Measurements from ENCODE around the gene SPTB.

Gene SPTB

GRCh38 chr14:64912261-64912660, 32.6 kb upstream of the SPTB start:
- no peak overlapping the region for H3K27ac ChIP-seq
- TF ChIP-seq CTCF (IDR thresholded peaks at IDR 0.05) (no peak), ZFX (IDR thresholded peaks at IDR 0.05; ENCODE audit: borderline replicate concordance) (no peak)

GRCh38 chr14:64910847-64911495, 31.3 kb upstream of the SPTB start:
- H3K27ac ChIP-seq: no peak overlapping the region
- TF ChIP-seq ZFX (IDR thresholded peaks at IDR 0.05; ENCODE audit: borderline replicate concordance) (no peak), CTCF (IDR thresholded peaks at IDR 0.05) (peak; percentile 76)

DNA sequence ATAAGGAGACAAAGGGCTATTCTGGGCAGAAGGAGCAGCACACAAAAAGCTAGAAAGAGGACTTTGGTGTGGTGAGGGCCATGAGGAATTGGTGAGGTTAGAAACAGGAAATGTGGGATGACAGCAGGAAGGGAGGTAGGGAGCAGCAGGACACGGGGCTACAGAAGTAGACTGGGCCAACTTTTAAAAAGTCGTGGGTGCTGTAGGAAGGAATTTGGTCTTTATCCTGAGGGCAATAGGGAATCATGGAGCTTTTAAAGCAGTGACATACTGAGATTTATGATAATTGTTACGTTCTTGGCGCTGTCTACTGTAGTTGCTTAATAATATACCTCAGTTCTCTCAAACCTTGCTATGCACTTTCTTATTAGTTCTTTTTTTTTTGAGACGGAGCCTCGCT, 26.3 kb upstream of the SPTB start:
- TF ChIP-seq ZFX (IDR thresholded peaks at IDR 0.05; ENCODE audit: borderline replicate concordance) (no peak), CTCF (IDR thresholded peaks at IDR 0.05) (no peak)
- no peak overlapping the region for H3K27ac ChIP-seq

GRCh38 chr14:64899958-64900357, 20.3 kb upstream of the SPTB start:
- no peak for TF ChIP-seq CTCF (IDR thresholded peaks at IDR 0.05)
- TF ChIP-seq ZFX (IDR thresholded peaks at IDR 0.05; ENCODE audit: borderline replicate concordance): no peak
- H3K27ac ChIP-seq: no peak overlapping the region

- no peak overlapping the region for H3K27ac ChIP-seq
- peak; percentile 72 for TF ChIP-seq CTCF (IDR thresholded peaks at IDR 0.05)
- no peak for TF ChIP-seq ZFX (IDR thresholded peaks at IDR 0.05; ENCODE audit: borderline replicate concordance)
Measured at GRCh38 chr14:64891839-64892375, 12.2 kb upstream of the SPTB start.

DNA sequence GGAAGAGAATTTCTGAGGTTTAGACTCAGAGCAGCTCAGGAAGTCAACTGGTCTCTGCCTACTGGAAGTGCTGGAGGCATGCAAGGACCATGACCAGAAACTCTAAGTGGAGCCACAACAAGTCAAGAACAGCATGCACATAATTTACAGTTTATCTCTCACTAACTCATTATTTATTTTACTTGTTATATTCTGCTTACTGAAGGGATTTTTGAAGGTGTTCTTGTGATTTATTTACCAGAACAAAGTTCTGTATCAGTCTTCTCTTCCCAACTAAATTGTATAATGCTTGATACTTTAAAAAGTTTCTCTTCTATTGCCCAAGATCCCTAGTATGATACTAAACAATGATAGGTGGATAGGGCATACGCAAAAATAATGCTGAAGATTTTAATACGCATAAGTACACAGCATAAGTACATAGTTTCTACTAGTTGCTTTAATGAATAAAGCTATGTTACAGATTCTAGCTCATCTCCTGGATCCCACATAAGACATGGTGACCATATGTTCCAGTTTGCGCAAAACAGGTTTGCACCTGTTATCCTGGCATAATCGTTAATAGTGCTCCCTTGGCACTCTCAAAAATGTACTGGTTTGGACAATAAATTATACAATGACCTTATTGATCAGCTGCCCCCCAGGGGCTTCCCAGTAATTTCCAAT, 11.6 kb upstream of the SPTB start:
- no peak for TF ChIP-seq ZFX (IDR thresholded peaks at IDR 0.05; ENCODE audit: borderline replicate concordance)
- TF ChIP-seq CTCF (IDR thresholded peaks at IDR 0.05): no peak

GRCh38 chr14:64889352-64889751, 9.6 kb upstream of the SPTB start:
- TF ChIP-seq CTCF (IDR thresholded peaks at IDR 0.05) (no peak), ZFX (IDR thresholded peaks at IDR 0.05; ENCODE audit: borderline replicate concordance) (no peak)
- no peak overlapping the region for H3K27ac ChIP-seq

More for the DNA sequence above, 11.6 kb upstream of the SPTB start:
- no peak overlapping the region for H3K27ac ChIP-seq
